GM12878 (cell line): ENCODE results near the gene SSUH2.

Experiments used
- CTCF ChIP-seq, 3 experiments: IDR thresholded peaks in 2 of 3; conservative IDR thresholded peaks in 1 of 3; 2 replicates each; pipeline ENCODE4 v1.5.1; 2011; ENCODE audit warnings: low read depth in 3 of 3, low read length in 3 of 3, mild to moderate bottlenecking in 3 of 3, control low read depth in 2 of 3, moderate library complexity in 2 of 3, inconsistent platforms in 1 of 3, mixed read lengths in 1 of 3; ENCODE audit not compliant: control insufficient read depth in 2 of 3, insufficient read depth in 1 of 3; ENCODE audit errors: extremely low read depth in 1 of 3
- E2F4 ChIP-seq: IDR thresholded peaks from 2 replicates; pipeline ENCODE4 v1.6.1; 2012; ENCODE audit warnings: low read depth, low read length, improper control_type of control experiment
- E4F1 ChIP-seq: fragments of 450-650 bp; IDR thresholded peaks from 2 replicates; pipeline ENCODE4 v1.6.1; 2018; ENCODE audit warnings: borderline replicate concordance, mild to moderate bottlenecking; ENCODE audit not compliant: partially characterized antibody
- EP300 ChIP-seq, 2 experiments: fragments of 150-350 bp in 1 of 2; IDR thresholded peaks; 2 replicates each; pipeline ENCODE4 v1.6.1; 2011 to 2012; ENCODE audit warnings: low read depth in 2 of 2, low read length in 2 of 2, borderline replicate concordance in 1 of 2, improper control_type of control experiment in 1 of 2, inconsistent platforms in 1 of 2; ENCODE audit not compliant: control insufficient read depth in 1 of 2
- EZH2 ChIP-seq: IDR thresholded peaks from 2 replicates; pipeline ENCODE4 v1.6.1; 2012; ENCODE audit warnings: low read depth, mild to moderate bottlenecking, control low read depth, inconsistent platforms, low read length, borderline replicate concordance; ENCODE audit not compliant: control insufficient read depth
- HCFC1 ChIP-seq: fragments of 150-350 bp; IDR thresholded peaks from 2 replicates; pipeline ENCODE4 v1.6.1; 2014; ENCODE audit warnings: low read length
- PAX8 ChIP-seq: fragments of 450-650 bp; IDR thresholded peaks from 2 replicates; pipeline ENCODE4 v1.6.1; 2017; ENCODE audit warnings: mild to moderate bottlenecking, moderate library complexity
- POLR2AphosphoS5 ChIP-seq: IDR thresholded peaks from 2 replicates; pipeline ENCODE4 v1.6.1; 2011; ENCODE audit warnings: mild to moderate bottlenecking, low read length, inconsistent platforms
- RAD21 ChIP-seq: IDR thresholded peaks from 2 replicates; pipeline ENCODE4 v1.6.1; 2011; ENCODE audit warnings: mild to moderate bottlenecking, low read depth, low read length, moderate library complexity; ENCODE audit not compliant: insufficient read depth
- SRF ChIP-seq, 2 experiments: IDR thresholded peaks; 2 replicates each; pipeline ENCODE4 v1.6.1; 2011; ENCODE audit warnings: low read depth in 2 of 2, low read length in 2 of 2, mild to moderate bottlenecking in 1 of 2, moderate library complexity in 1 of 2
- YY1 ChIP-seq: IDR thresholded peaks from 2 replicates; pipeline ENCODE4 v1.6.1; 2011; ENCODE audit warnings: low read depth, mild to moderate bottlenecking, low read length
- ZNF274 ChIP-seq: IDR thresholded peaks from one replicate; pipeline ENCODE4 v1.8.0; 2011; ENCODE audit not compliant: insufficient read length, insufficient read depth
- ZNF687 ChIP-seq: fragments of 450-650 bp; IDR thresholded peaks from 2 replicates; pipeline ENCODE4 v1.6.1; 2017; ENCODE audit warnings: mild to moderate bottlenecking, moderate library complexity

GRCh38 chr3:8667463-8668091, 23.0 kb upstream of the SSUH2 start:
- TF ChIP-seq PAX8 = no peak
- no peak for TF ChIP-seq E2F4
- TF ChIP-seq POLR2AphosphoS5 = no peak
- TF ChIP-seq YY1 = no peak
- no peak for TF ChIP-seq RAD21
- no peak for TF ChIP-seq HCFC1
- TF ChIP-seq SRF (IDR thresholded peaks at IDR 0.05; ENCODE audit: low read depth in 2 of 2, low read length in 2 of 2) = no peak
- no peak for TF ChIP-seq ZNF687
- TF ChIP-seq ZNF274 = no peak
- no peak for TF ChIP-seq E4F1
- no peak for TF ChIP-seq EP300 (IDR thresholded peaks at IDR 0.05; ENCODE audit: borderline replicate concordance in 1 of 2, control insufficient read depth in 1 of 2, low read depth in 2 of 2, low read length in 2 of 2)
- no peak for TF ChIP-seq EZH2
- no peak for TF ChIP-seq CTCF (IDR thresholded peaks at IDR 0.05 in 2 of 3, conservative IDR thresholded peaks at IDR 0.05 in 1 of 3; ENCODE audit: control insufficient read depth in 2 of 3, extremely low read depth in 1 of 3, insufficient read depth in 1 of 3, low read depth in 3 of 3, low read length in 3 of 3)
